GM19397 (cell line): ENCODE data around the gene GNAQ.

Source experiments
- ATAC-seq: cut with Tn5 transposase; IDR thresholded peaks from one replicate; pipeline ENCODE4 v1.9.1; 2021; ENCODE audit warnings: mild to moderate bottlenecking, moderate library complexity; ENCODE audit not compliant: unreplicated experiment

Gene GNAQ

GRCh38 chr9:77826621-77827020, 205.0 kb downstream of the GNAQ start:
- no peak for ATAC-seq

- no peak for ATAC-seq
These were observed 205.5 kb downstream of the GNAQ start for GRCh38 chr9:77826116-77826515.

GRCh38 chr9:77825361-77825760, 206.2 kb downstream of the GNAQ start:
- ATAC-seq, result no peak

- no peak for ATAC-seq
These were observed 211.2 kb downstream of the GNAQ start for GRCh38 chr9:77820293-77820954.

GRCh38 chr9:77819657-77820056, 212.0 kb downstream of the GNAQ start:
- no peak for ATAC-seq

- no peak for ATAC-seq
These were observed 213.9 kb downstream of the GNAQ start for GRCh38 chr9:77817590-77818311.

- no peak for ATAC-seq
These were observed 214.8 kb downstream of the GNAQ start for GRCh38 chr9:77816641-77817341.

GRCh38 chr9:77815260-77815659, 216.4 kb downstream of the GNAQ start:
- no peak for ATAC-seq

- no peak for ATAC-seq
These were observed 219.8 kb downstream of the GNAQ start for GRCh38 chr9:77811832-77812231.

- no peak for ATAC-seq
These were observed 220.9 kb downstream of the GNAQ start for GRCh38 chr9:77810637-77811119.

- no peak for ATAC-seq
These were observed 221.6 kb downstream of the GNAQ start for GRCh38 chr9:77810047-77810446.

GRCh38 chr9:77809552-77809951, 222.1 kb downstream of the GNAQ start:
- ATAC-seq, result no peak

- no peak for ATAC-seq
These were observed 222.9 kb downstream of the GNAQ start for GRCh38 chr9:77808751-77809081.

GRCh38 chr9:77807846-77808750, 223.5 kb downstream of the GNAQ start:
- ATAC-seq, result no peak

- ATAC-seq, result no peak
These were observed 224.3 kb downstream of the GNAQ start for GRCh38 chr9:77807281-77807683.

GRCh38 chr9:77806741-77807140, 224.9 kb downstream of the GNAQ start:
- ATAC-seq, result no peak

GRCh38 chr9:77805810-77806209, 225.8 kb downstream of the GNAQ start:
- ATAC-seq, result no peak

- ATAC-seq, result no peak
These were observed 228.2 kb downstream of the GNAQ start for GRCh38 chr9:77803423-77803822.

- ATAC-seq, result no peak
These were observed 228.9 kb downstream of the GNAQ start for GRCh38 chr9:77802515-77803293.

GRCh38 chr9:77802064-77802463, 229.5 kb downstream of the GNAQ start:
- ATAC-seq, result no peak
